NT2/D1 (cell line): ENCODE data around the gene HLX.

Experiments used
- SUZ12 ChIP-seq: IDR thresholded peaks from 2 replicates; pipeline ENCODE4 v1.6.1; 2011; ENCODE audit not compliant: insufficient read length, insufficient read depth; ENCODE audit errors: extremely low read depth
- ZNF274 ChIP-seq: IDR thresholded peaks from 2 replicates; pipeline ENCODE4 v1.6.1; 2011; ENCODE audit warnings: mild to moderate bottlenecking, low read depth, low read length

GRCh38 chr1:220924331-220924970 lies 45.2 kb downstream of the HLX start:
- TF ChIP-seq ZNF274 (no peak), SUZ12 (no peak)
